ENCODE measurements around the gene PLA2G12A. TPM values are rescaled to one million over a fixed set of nuclear protein-coding genes. Genes with fewer than 3 reads are reported as not detected.

Gene PLA2G12A
- total RNA-seq, 2 donors from 2014 or later: 46.9 to 55.1 TPM

- TF ChIP-seq CTCF (IDR thresholded peaks at IDR 0.05): no peak
- no peaks in the 10 kb centered on the region for H3K4me1 ChIP-seq
- H3K9me3 ChIP-seq: no peaks in the 10 kb centered on the region
- H3K27ac ChIP-seq: no peak overlapping the region
- H3K36me3 ChIP-seq: no peaks in the 10 kb centered on the region
- intact Hi-C loops (cut with DNase I): no loop called here
- H3K9ac ChIP-seq (ENCODE audit: low read depth in 2 of 2, low read length in 2 of 2): no peak overlapping the region
- no peaks in the 10 kb centered on the region for H3K27me3 ChIP-seq
- no peak for DNase-seq
- H3K4me3 ChIP-seq: no peak overlapping the region
Observed at GRCh38 chr4:109755656-109756055, 25.8 kb upstream of the PLA2G12A start.

- H3K27ac ChIP-seq: no peak overlapping the region
- H3K9me3 ChIP-seq: no peaks in the 10 kb centered on the region
- H3K4me1 ChIP-seq: no peaks in the 10 kb centered on the region
- H3K4me3 ChIP-seq: no peak overlapping the region
- DNase-seq: no peak
- no peaks in the 10 kb centered on the region for H3K36me3 ChIP-seq
- TF ChIP-seq CTCF (IDR thresholded peaks at IDR 0.05): no peak
- H3K27me3 ChIP-seq: no peaks in the 10 kb centered on the region
- H3K9ac ChIP-seq (ENCODE audit: low read depth in 2 of 2, low read length in 2 of 2): no peak overlapping the region
- intact Hi-C loops (cut with DNase I): no loop called here
Observed at GRCh38 chr4:109754093-109754857, 24.4 kb upstream of the PLA2G12A start.

DNA sequence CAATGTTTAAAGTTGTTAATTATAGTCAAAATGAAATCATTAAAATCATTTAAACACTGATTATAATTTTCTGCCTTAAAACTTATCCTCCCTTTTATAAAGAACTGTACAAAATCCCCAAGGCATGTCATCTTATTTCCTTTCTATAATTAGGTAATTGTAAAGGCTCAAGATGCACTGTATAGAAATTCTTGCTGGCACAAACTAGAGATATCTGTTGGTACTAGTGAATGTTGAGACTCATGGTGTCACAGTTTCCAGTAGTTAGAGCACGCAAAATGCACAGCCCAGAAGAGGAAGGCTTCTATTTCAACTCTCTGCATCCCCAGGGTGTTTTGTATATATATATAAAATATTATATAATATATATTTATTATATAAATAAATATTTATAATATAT, 22.7 kb upstream of the PLA2G12A start:
- H3K9ac ChIP-seq (ENCODE audit: low read depth in 2 of 2, low read length in 2 of 2): no peak overlapping the region
- H3K4me3 ChIP-seq: no peak overlapping the region
- H3K9me3 ChIP-seq: no peaks in the 10 kb centered on the region
- no peak for TF ChIP-seq CTCF (IDR thresholded peaks at IDR 0.05)
- no peaks in the 10 kb centered on the region for H3K4me1 ChIP-seq
- H3K27me3 ChIP-seq: no peaks in the 10 kb centered on the region
- no peaks in the 10 kb centered on the region for H3K36me3 ChIP-seq
- intact Hi-C loops (cut with DNase I): no loop called here
- no peak overlapping the region for H3K27ac ChIP-seq
- no peak for DNase-seq

- H3K4me1 ChIP-seq: no peaks in the 10 kb centered on the region
- TF ChIP-seq CTCF (IDR thresholded peaks at IDR 0.05): no peak
- no peaks in the 10 kb centered on the region for H3K27me3 ChIP-seq
- H3K36me3 ChIP-seq: no peaks in the 10 kb centered on the region
- no peak overlapping the region for H3K9ac ChIP-seq (ENCODE audit: low read depth in 2 of 2, low read length in 2 of 2)
- intact Hi-C loops (cut with DNase I): no loop called here
- no peak for DNase-seq
- no peak overlapping the region for H3K27ac ChIP-seq
- no peaks in the 10 kb centered on the region for H3K9me3 ChIP-seq
- no peak overlapping the region for H3K4me3 ChIP-seq
Observed at GRCh38 chr4:109751852-109752251, 22.0 kb upstream of the PLA2G12A start.

GRCh38 chr4:109750652-109751244, 20.9 kb upstream of the PLA2G12A start:
- H3K4me1 ChIP-seq: no peaks in the 10 kb centered on the region
- TF ChIP-seq CTCF (IDR thresholded peaks at IDR 0.05): no peak
- H3K9ac ChIP-seq (ENCODE audit: low read depth in 2 of 2, low read length in 2 of 2): no peak overlapping the region
- no peak overlapping the region for H3K4me3 ChIP-seq
- no peaks in the 10 kb centered on the region for H3K9me3 ChIP-seq
- H3K36me3 ChIP-seq: no peaks in the 10 kb centered on the region
- H3K27ac ChIP-seq: no peak overlapping the region
- no peaks in the 10 kb centered on the region for H3K27me3 ChIP-seq
- intact Hi-C loops (cut with DNase I): no loop called here
- no peak for DNase-seq
